ENCODE data around the gene RGS17.

Gene RGS17

DNA sequence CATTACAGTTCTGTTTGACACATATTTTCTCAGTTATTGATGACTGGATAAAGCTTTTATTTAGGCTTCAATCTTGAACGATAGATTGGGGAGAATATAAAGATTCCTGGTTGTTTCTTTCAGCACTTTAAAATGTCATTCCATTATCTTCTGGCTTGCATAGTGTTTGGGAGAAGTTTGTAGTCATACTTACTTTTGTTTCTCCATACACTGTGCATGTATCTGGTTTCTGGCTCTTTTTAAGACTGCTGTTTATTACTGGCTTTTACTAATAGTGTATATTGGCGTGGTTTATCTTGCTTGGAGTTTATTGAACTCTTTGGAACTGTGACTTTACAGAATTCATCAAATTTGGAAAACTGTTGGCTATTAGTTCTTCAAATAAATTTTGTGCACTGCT is 49.2 kb downstream of the RGS17 start:
- DNase-seq: no peak

DNA sequence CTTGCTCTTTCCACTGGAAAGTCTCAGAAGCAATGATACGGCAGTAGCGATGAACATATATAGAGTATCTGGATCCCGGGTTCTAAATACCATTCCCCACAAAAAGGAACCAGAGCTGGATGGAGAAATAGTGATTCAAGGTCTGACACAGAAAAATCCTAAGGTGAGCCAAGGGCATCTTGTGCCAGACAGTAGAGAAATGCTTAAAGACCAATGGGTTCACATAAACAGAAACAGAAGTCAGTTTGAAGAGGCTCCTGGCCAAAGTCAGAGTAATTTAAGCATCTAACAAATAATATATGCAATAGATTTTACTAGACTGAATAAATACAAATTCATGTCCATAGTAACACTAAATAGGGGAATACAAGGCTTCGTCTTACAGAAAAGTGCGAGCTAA is 54.7 kb downstream of the RGS17 start:
- DNase-seq: no peak

DNA sequence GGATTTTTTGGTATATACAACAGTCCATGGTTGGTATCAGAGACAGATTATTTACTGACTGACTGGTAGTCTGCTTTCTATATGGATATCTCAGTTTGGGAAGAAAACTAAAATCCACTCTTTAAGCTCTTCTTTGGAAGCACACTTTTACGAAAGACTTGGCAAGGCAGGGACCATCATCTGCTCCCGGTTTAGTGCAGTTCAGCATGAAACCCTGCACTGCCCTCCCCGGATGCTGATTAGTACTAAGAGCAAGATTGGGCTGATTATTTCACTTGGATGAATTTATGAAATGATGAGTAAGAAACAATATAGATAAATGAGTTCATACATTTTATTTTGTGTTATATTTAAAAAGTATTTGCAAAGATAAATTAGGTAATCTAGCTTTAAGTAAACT is 56.3 kb downstream of the RGS17 start:
- DNase-seq: no peak

DNA sequence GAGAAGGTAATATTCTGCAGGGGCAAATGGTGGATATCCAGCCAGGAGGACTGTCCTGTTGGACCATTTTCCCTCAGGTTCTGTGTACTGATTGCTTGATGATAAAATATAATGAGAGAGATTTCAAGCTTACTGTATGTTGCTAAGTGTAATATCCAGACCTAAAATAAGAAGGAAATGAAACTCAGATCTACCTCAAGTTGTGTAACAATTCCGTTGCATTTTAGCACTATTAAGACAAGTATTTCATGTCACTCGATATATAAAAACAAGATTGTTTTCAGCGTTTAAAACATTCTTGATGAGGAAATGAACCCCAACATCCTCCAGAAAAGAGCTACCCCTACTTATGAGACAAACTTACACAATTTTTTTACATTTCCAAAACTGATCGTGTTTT is 57.2 kb downstream of the RGS17 start:
- DNase-seq: no peak

DNA sequence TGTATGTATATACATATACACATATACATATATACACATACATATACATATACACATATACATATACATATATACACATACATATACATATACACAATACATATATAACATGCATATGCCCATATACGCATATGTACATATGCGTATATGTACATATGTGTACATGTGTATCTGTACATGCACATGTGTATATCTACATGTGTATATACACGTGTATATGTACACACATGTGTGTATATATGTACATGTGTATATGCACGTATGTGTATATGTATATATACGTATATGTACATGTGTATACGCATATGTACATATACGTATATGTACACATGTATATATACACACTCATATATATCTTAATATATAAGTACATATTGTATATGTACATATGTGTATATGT is 60.3 kb downstream of the RGS17 start:
- DNase-seq: no peak

DNA sequence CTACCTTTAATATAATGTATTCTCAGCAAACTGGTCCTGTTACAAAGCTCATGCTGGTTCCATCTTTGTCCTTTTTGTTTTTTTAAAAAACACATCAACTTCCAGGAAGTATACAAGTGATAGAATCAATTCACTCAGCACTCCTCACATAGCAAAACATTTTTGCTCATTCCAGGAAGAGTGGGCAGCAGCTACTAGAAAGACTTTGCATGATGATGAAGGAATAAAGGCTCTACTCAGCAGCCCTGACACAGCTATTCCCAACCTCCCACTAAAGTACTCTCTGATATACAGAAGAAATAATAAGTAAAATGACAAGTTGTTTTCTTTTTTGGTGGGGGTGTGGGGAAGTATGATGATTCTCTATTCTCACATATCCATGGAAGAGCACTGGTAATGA is 61.2 kb downstream of the RGS17 start:
- DNase-seq: no peak

DNA sequence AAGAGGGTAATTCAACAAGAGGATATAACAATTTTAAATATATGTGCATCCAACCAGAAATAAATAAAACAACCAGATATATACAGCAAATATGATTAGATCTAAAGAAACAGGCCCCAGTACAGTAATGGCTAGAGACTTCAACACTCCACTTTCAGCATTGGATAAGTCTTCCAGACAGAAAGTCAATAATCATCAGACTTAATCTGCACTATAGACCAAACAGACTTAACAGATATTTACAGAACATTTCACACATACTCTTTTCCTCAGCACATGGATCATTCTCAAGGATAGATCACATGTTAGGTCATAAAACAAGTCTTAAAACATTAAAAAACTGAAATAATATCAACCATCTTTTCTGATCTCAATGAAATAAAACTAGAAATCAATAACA is 65.9 kb downstream of the RGS17 start:
- no peak for DNase-seq

DNA sequence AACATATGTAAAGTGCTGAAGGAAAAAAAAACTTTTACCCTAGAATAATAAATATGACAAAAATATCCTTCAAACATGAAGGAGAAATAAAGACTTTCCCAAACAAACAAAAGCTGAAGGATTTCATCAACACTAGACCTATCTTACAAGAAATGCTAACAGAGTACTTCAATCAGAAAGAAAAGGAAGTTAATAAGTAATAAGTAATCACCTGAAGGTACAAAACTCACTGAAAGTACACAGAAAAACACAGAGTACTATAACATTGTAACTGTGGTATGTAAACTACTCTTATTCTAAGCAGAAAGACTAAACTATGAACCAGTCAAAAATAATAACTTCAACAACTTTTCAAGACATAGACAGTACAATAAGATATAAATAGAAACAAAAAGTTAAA is 67.1 kb downstream of the RGS17 start:
- DNase-seq: no peak

DNA sequence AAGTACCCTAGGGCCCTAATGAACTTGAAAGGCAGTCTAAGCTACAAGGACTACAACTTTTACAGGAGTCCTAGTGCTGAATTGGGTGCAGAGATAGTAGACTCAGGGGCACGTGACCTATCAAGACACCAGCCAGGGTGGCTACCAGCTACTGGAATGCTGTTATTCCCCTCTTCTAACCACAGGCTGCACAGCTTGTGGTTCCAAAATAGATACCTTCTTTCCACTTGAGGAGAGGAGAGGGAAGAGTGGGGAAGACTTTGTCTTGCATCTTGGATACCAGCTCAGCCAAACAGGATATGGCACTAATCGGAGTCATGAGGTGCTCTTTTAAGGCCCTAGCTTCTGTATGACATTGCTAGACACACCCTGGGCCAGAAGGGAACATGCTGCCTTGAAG is 68.6 kb downstream of the RGS17 start:
- DNase-seq: no peak

DNA sequence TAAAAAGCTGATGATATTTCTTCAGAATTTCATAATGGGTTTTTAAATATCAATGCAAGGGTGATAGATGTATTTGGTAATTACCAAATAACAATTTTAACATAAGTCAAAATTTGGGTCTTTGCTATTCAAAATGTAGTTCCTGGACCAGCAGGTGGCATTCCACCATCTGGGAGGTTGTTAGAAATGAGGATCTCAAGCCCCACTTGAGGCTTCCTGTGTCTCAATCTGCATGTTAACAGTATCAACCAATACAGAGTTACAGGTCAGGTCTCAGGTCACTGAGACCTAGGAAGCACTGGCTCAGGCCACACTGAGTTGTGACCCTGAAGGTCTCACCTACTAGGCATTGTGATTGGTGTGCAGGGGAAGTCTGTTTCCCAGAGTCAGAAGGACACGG is 71.3 kb downstream of the RGS17 start:
- DNase-seq: no peak

DNA sequence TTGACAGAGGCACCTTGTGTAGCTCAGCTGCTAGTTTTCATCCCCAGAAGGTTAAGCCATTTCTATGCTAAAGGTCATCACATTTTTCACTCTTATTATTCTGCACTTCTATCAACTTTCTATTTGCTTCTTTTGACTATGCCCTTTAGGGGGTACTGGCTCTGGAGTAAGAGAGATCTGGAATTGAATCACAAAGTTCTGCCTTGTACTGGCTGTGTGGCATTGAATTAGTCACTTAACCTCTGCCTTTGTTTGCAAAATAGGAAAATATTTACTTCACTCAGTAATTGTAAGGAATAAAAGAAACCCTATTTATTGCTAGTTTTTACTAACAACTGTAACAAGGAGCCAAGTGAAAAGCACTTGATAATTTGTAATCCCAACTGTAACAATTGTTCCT is 71.8 kb downstream of the RGS17 start:
- DNase-seq: no peak

DNA sequence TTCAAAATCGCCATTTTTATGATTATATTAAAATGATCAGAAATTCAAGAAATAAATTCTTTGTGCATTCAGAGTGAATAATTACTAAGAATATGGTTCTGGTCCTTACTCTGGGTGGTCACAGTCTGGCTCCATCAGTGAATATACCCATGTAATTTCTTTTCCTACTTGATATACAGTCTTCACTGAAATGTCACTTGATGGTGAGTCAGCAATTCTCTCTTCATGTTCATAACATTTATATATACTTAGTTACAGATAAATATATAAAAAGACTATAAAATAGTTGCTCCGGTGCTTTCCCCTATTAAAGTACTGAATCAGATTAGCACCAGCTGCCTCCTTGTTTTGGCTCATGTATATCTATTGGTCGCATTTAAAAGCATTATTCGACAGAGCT is 72.2 kb downstream of the RGS17 start:
- no peak for DNase-seq

DNA sequence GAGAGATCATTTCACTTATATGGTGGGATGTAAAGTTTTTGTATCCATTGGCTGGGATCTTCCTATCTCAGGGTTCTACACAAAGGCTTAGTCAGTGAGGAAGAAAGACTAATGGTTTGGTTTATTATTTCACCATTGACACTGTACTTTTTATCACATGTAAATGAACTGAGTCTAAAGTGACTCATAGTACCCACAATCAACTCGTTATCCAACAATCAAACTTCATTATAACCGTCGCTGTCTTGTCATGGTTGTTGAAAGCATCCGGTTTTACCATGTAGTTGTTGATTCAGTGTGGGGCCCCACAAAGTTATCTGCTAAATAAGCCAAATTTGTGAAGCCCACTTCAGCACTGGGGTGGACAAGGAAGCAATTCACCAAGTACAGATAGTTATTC is 72.8 kb downstream of the RGS17 start:
- DNase-seq: no peak

DNA sequence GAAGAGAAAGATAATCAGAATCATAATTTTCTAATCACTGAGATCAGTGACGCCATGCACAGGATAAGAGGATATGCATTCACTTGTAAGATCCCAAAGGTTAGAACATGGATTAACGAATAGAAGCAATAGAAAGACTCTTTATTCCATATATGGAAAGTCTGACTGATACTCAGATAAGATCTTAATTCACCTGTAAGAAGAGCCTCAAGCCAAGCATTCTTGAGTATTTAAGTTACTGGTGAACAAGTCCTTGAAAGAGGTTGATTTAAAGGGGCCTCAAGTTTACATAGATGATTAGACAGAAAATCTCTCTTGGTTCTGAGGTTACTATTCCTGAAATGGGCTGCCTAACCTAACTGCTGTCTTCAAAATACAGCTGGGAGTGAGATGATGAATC is 74.8 kb downstream of the RGS17 start:
- no peak for DNase-seq

DNA sequence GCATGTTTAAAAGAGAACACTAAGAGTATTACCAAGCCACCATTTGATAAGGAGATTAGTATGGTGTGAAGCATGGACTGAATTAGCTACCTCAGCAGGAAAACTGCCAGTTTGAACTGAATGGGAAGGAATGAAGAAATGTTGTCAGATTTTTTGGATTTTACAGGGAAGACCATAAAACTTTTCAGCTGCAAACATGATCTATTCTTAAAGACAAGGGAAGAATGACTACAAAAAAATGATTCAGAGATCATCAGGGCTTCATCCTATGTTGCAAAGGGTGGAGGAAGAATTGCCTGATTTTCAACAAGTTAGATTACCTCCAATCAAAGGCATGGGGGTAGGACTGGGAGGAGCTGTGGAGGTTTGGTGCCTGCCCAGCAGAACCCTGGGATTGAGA is 79.3 kb downstream of the RGS17 start:
- no peak for DNase-seq

DNA sequence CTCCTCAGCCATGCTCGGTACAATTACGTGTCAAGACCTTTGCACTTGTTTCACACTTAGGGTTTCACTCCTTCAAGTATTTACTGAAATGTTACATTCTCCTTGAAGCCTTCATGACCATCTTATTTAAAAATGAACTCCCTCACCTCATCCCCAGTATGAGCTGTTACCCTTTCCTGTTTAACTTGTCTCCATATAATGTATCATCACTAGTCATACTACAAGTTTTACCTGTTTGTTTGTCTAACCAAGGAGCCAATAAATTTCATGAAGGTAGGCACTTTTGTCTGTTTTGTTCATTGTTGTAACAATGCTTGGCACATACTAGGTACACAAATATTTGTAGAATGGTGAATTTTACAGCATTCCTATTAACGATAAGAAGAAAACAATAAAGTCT is 82.5 kb downstream of the RGS17 start:
- no peak for DNase-seq

DNA sequence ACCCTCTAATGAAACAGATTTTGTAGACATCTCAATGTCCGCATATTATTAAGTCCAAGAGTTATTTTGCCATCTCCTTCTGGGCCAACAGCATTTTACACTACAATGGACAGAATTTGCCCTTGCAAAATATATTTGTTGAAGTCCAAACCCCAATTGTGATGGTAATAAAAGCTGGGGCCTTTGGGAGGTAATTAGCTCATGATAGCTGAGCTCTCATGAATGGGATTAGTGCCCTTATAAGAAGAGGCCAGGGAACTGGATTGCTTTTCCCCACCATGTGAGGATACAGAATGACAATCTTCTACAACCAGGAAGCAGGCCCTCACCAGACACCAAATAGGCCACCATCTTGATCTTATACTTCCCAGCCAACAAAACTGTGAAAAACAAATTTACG is 83.7 kb downstream of the RGS17 start:
- no peak for DNase-seq

DNA sequence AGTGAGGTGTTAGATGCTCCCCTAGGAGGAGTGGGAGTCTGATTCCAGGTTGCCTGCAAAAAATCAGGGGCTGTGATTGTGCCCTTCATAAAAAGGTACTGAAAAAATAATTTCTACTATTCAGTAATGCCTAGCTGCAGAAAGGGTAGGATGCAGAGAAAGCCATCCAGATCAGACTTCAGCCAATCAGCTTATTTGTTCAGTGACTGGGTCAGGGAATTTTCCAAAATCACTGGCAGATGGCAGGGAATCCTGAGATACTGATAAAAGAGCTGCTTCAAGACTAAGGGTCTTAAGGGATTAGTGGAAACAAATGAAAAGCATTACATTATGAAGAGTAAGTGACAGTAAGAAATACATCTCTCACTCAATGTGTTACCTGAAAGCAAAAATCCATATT is 85.8 kb downstream of the RGS17 start:
- DNase-seq: no peak

DNA sequence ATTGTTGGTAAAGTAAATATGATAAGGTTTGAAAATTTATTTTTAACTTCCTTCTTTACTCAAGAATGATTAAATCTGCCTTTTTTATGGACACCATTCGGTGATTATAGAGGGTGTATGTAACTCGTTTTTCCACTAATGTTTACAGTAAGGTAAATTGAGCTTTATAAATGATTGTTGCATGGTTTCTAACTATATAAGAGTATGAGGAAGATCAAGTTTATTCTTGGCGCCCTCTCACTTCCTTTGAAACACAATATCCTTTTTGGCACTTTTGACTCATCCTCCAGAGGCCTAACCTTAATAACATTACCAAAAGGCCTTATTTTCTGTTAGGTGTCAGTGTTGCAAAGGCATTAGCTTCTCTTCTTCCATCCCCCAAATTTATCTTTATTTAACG is 86.8 kb downstream of the RGS17 start:
- no peak for DNase-seq

DNA sequence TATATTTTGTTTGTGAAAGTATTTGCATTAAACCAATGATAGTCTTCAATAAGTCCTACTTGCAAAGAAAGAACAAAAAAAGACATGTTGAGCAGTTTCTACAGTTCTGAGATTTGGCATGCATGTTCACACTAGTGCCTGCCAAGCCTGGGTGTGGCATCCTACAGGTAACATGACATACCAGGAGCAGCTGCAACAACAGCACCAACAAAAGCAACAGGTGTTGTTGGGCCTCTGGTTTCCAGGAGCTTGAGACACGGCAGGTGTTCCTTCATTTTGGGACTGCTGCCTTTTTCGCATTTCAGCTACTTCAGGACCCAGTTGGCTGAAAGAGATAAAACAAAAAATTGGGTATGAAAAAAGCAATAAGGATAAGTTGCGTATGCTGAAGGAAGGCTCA is 87.4 kb downstream of the RGS17 start:
- no peak for DNase-seq

DNA sequence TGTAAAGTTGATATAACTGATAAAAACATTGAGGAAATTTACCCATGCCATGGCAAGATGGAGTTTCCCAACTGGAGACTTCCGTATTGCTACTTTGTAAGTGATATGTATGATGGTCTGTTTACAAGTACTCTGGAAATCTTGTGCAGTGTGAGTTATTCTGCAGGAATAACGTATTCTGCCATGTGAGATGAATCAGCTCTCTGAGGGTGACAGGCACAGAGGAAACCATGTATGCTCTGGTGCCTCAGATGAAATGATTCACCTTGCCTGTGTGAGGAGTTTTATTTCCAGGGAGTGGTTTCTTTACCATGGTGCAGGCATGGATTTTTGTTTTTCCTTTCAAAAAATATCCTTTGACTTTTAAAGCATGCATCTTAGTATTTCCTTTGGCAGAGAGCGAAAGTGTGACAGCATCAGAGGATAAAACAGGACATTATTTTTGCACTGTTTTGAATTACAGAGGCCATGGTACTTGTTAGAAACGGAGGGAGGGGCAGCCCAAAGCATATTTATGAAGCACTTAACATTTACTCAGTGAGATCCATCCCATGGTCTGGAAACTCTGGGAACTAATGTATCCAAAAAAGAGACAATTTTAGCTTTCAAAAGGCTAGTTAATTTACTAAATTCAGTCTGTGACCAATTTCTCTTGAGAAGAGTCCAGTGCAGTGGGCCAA is 92.6 kb downstream of the RGS17 start:
- DNase-seq: no peak

DNA sequence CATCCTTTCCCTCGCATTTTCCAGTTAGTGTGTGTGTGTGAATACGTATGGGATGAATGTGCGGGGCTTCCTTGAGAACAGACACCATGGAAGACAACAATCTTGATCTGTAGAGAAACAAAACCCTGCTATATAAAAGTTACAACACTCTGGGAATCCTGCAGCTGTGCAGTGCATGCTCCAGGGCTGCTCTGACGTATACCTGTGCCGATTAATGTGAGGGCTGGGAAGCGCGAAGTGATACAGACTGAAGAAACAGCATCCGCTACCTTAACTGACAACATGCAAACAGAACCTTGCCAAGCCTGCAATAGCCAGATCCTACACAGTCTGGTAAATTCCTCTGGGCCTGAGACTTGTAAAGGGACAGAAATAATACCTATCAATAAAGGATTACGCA is 96.9 kb downstream of the RGS17 start:
- DNase-seq: no peak

DNA sequence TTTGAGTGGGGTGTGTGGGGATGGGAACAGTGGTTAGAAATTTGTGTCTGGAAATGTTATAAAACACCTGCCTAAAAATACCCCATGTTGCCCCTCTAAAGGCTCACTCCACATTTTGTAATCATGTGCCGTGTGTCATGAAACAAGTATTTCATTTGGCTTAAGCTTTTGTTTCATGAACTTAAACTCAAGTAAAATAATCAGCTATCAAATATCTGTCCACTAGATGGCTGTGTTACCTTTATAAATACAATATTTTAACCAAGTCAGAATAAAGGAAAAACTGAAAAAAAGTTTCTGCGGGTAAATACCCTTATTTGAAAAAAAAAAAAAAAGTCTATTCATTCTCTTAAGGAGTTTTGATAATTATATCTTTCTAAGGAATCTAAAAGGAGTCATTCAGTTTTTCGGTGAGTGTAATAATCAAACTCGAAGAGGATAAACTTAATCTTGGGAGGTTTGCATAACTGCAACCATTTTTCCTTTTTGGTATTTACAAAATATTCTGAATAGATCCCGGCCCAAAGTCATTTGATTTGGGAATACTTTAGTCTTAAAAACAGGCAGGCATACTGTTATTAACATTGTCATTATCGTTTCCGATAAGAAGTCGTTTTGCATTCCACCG is 98.7 kb downstream of the RGS17 start:
- peak; percentile 1 for DNase-seq

DNA sequence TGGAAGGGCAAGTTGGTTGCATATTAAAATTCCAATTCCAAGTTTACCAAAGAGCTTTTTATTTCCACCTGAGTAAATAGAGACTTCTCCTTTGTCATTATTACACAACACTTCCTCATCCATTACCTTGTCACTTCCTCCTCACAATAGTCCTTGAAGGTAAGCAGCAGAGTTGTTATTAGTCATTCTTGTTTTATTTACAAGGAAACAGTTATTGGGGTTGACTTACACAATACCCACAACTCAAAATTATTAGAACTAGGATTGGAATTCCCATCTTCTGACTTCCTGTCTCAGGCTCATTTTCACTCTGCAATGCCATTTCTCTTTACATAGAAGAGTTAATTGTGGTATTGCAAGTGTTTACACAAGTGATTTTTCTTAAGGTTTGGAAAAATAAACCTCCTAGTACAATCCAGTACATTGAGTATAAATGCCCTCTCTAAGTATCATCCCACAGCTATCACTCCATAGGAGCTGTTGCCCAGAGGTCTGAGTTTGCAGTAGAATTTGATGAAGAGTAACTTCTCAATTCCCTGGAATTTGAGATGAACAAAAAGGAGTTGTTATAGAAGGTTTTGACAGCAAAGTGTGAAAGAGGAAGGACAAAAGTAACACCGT is 99.6 kb downstream of the RGS17 start:
- no peak for DNase-seq

DNA sequence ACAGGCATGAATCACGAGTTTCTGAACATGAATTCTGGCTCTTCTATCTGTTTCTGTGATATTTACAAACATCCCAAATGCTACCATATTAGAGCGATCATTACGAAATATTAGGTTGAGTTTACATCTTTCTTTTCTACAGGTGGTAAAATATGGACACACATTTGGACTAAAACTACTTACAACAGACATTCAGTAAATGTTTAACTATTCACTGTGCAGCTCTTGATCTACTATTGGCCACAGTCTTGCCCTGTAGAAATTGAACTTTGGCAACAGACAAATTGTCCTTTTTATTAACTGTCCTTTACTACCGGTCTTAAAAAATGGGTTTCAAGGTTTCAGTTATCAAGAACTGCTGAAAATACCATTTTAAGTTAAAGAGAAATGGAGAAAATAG is 102.1 kb downstream of the RGS17 start:
- DNase-seq: no peak
